ENCODE data around the gene LITAF.
"Not testable (repeated sequence)": the region's sequence is repeated elsewhere in the genome, so short reads cannot be mapped to it uniquely, and the experiment has no call there.

LITAF gene

DNA sequence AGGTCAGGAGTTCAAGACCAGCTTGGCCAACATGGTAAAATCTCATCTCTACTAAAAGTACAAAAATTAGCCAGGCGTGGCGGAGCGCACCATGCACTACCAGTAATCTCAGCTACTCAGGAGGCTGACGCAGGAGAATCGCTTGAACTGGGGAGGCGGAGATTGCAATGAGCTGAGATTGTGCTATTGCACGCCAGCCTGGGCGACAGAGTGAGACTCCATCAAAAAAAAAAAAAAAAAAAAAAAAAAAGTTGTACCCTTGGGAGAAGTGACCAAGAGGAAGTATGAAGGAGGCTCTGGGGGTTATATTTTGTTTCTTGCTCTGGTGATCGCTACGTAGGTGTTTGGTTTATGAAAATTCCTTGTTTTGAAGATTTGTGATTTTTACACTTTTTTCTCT is 66.3 kb downstream of the LITAF start:
- H3K4me3 ChIP-seq (ENCODE audit: low read depth, low read length), result no peak overlapping the region
- TF ChIP-seq, protein P1, sequence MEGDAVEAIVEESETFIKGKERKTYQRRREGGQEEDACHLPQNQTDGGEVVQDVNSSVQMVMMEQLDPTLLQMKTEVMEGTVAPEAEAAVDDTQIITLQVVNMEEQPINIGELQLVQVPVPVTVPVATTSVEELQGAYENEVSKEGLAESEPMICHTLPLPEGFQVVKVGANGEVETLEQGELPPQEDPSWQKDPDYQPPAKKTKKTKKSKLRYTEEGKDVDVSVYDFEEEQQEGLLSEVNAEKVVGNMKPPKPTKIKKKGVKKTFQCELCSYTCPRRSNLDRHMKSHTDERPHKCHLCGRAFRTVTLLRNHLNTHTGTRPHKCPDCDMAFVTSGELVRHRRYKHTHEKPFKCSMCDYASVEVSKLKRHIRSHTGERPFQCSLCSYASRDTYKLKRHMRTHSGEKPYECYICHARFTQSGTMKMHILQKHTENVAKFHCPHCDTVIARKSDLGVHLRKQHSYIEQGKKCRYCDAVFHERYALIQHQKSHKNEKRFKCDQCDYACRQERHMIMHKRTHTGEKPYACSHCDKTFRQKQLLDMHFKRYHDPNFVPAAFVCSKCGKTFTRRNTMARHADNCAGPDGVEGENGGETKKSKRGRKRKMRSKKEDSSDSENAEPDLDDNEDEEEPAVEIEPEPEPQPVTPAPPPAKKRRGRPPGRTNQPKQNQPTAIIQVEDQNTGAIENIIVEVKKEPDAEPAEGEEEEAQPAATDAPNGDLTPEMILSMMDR (IDR thresholded peaks at IDR 0.05; ENCODE audit: insufficient read depth, low read depth, low read length, missing control alignments), result no peak
- DNase-seq (ENCODE audit: low read depth), result no peak

DNA sequence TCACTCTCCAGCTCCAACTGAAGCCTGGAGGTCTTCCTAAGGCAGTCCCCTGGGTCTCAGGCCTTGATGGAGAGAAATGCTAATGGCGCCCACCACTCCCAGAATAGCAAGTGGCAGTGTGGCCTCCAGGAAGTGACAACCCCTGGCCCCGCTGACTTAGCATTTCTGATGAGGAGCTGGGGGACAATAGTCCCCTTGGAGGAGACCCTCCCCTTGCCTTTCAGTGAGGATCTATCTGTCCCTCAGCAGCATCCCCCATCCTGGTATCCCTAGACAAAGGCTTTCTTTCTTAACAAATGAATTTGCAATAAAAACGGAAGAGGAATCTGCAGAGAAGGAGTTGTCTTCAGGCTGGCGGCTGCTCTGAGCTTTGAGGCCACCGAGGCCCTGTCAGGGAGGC is 68.8 kb downstream of the LITAF start:
- H3K4me3 ChIP-seq (ENCODE audit: low read depth, low read length), result no peak overlapping the region
- DNase-seq (ENCODE audit: low read depth), result no peak
- TF ChIP-seq, protein P1 (IDR thresholded peaks at IDR 0.05; ENCODE audit: insufficient read depth, low read depth, low read length, missing control alignments), result no peak

DNA sequence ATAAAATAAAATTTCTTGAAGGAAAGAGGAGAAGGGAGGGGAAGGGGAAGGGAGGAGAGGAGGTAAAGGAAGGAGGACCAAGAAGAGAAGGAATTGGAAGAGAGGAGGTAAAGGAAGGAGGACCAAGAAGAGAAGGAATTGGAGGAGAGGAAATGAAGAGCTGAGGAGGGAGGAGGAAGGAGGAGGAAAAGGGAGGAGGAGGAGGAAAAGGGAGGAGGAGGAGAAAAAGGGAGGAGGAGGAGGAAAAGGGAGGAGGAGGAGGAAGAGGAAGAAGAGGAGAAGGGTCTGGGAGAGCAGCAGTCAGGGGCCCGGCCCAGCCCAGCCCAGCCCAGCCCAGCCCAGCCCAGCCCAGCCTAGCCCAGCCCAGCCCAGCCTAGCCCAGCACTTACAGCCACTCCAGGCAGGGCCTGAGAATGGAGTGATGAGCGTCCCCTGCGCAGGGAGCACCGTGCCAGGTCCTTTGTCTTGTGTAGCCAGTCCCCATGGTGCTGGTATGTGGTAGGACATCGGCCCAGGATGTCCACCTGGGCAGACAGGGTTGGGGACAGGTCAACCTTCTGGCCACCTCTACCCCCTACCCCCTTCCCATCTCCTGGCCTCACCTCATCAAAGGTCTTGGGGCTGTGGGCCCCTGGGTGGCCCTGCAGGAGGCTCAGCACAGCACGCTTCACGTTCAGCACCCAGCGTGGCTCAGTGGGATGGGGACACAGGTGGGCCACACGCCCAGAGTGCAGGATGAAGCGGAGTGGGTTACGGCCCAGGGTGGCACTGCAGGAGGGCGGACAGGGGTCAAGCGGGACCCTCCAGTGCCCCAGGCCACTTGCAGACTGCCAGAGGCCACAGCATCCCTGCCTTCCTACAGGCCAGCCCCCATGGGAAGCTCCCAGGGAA is 70.9 kb downstream of the LITAF start:
- TF ChIP-seq, protein P1 (IDR thresholded peaks at IDR 0.05; ENCODE audit: insufficient read depth, low read depth, low read length, missing control alignments), result no peak
- H3K4me3 ChIP-seq (ENCODE audit: low read depth, low read length), result no peak overlapping the region
- DNase-seq (ENCODE audit: low read depth), result no peak

DNA sequence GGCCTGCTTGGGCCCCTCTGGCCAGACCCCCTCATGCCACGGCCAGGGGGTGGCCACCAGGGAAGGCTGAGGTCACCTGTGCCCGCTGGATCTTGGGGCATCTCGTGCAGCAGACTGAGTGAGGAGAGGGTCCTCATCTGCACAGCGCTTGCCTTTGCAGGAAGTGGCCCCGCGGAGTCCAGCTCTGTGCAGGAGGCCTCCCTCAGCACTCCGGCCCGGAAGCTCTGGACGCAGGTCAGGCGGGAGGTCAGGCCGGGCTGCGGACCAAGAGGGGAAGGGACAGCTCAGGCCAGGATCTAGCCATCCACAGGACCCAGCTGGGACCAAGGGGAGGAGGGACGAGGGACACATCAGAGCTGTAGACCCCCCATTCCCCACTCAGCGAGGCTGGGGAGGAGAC is 72.4 kb downstream of the LITAF start:
- H3K4me3 ChIP-seq (ENCODE audit: low read depth, low read length), result no peak overlapping the region
- TF ChIP-seq, protein P1 (IDR thresholded peaks at IDR 0.05; ENCODE audit: insufficient read depth, low read depth, low read length, missing control alignments), result no peak

DNA sequence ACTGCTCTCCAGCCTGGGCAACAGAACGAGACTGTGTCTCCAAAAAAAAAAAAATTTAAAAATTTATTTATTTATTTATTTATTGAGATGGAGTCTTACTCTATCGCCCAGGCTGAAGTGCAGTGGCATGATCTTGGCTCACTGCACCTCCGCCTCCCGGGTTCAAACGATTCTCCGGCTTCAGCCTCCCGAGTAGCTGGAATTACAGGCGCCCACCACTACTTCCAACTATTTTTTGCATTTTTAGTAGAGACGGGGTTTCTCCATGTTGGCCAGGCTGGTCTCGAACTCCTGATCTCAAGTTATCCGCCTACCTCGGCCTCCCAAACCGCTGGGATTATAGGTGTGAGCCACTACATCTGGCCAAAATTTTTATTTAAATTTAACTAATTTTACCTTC is 73.4 kb downstream of the LITAF start:
- H3K4me3 ChIP-seq (ENCODE audit: low read depth, low read length); DNase-seq (ENCODE audit: low read depth): not testable (repeated sequence)

More for the DNA sequence above, 72.4 kb downstream of the LITAF start:
- no peak for DNase-seq (ENCODE audit: low read depth)

DNA sequence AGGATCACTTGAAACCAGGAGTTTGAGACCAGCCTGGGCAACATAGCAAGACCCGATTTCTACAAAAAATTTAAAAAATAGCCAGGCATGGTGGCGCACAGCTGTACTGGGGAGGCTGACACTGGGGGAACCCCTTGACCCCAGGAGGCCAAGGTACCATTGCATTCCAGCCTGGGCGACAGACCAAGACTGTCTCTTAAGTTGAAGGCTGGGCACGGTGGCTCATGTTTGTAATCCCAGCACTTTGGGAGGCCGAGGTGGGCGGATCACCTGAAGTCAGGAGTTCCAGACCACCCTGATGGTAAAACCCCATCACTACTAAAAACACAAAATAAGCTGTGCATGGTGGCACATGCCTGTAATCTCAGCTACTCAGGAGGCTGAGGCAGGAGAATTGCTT is 74.9 kb downstream of the LITAF start:
- no peak overlapping the region for H3K4me3 ChIP-seq (ENCODE audit: low read depth, low read length)
- TF ChIP-seq, protein P1 (IDR thresholded peaks at IDR 0.05; ENCODE audit: insufficient read depth, low read depth, low read length, missing control alignments), result no peak
- no peak for DNase-seq (ENCODE audit: low read depth)

DNA sequence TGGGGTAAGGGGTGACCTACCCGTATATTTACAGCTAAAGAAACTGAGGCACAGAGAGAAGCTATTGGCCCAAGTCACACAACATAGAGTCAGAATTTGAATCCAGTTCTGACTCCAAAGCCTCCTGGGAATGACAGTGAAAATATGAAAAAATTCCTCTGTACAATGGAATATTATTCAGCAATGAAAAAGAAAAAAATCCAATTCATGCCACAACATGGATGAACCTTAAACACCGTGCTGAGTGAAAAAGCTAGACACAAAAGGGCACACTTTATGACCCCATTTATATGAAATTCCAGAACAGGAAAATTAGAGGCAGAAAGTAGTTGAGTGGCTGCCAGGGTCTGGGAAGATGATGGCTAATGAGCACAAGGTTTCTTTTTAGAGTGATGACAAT is 75.4 kb downstream of the LITAF start:
- TF ChIP-seq, protein P1 (IDR thresholded peaks at IDR 0.05; ENCODE audit: insufficient read depth, low read depth, low read length, missing control alignments), result no peak
- no peak for DNase-seq (ENCODE audit: low read depth)
- H3K4me3 ChIP-seq (ENCODE audit: low read depth, low read length), result no peak overlapping the region
